Transverse colon (tissue), 3 donors: ENCODE results near the gene CS.

Experiments
- POLR2A ChIP-seq: fragments of 450-650 bp; IDR thresholded peaks from one replicate; pipeline ENCODE4 v1.6.1; 2016; ENCODE audit warnings: antibody characterized with exemption, mild to moderate bottlenecking, moderate library complexity
- TF ChIP-seq, protein P1 (sequence below), 5 experiments: fragments of 200-600 bp in 3 of 5; fragments of 450-650 bp in 2 of 5; sonication (generic) in 3 of 5; IDR thresholded peaks; 1 replicate in 2 of 5; 2 replicates in 3 of 5; pipeline ENCODE4 v1.5.1; 2016 to 2017; ENCODE audit warnings: antibody characterized with exemption in 5 of 5, inconsistent platforms in 3 of 5, mild to moderate bottlenecking in 2 of 5, moderate library complexity in 1 of 5

DNA sequence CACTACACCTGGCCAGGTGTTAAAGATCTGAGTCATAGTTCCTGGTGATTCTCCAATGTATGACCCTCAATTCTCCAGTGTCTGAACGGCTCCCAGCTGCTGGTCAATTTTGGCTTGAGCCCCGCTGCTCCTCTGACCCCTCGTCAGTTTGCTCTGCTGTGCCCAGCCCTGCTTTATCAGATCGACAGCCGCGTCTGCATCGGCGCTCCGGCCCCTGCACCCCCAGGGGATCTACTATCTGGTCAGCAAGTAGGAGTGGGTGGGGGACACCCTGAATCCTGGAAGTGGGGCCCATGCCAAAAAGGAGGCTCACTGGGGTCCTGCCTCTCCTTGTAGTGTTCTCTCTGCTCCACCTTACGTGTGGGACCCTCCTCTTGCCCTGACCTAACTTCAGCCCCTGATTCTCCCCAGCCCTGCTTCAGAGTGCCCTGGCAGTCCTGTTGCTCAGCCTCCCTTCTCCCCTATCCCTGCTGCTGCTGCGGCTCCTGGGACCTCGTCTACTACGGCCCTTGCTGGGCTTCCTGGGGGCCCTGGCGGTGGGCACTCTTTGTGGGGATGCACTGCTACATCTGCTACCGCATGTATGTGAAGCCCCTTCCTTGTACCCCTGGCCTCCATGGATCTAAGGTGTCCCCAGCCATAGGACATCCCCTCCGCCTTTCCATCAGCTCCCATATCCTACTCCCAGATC is 65.2 kb downstream of the CS start:
- TF ChIP-seq, protein P1, sequence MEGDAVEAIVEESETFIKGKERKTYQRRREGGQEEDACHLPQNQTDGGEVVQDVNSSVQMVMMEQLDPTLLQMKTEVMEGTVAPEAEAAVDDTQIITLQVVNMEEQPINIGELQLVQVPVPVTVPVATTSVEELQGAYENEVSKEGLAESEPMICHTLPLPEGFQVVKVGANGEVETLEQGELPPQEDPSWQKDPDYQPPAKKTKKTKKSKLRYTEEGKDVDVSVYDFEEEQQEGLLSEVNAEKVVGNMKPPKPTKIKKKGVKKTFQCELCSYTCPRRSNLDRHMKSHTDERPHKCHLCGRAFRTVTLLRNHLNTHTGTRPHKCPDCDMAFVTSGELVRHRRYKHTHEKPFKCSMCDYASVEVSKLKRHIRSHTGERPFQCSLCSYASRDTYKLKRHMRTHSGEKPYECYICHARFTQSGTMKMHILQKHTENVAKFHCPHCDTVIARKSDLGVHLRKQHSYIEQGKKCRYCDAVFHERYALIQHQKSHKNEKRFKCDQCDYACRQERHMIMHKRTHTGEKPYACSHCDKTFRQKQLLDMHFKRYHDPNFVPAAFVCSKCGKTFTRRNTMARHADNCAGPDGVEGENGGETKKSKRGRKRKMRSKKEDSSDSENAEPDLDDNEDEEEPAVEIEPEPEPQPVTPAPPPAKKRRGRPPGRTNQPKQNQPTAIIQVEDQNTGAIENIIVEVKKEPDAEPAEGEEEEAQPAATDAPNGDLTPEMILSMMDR (IDR thresholded peaks at IDR 0.05): no peak
- no peak for TF ChIP-seq POLR2A
